Stimulated activated CD8-positive, alpha-beta memory T cell treated with anti-CD3 and anti-CD28 coated beads, Interleukin-12 subunit alpha, Interleukin-12 subunit beta, amount 100 ng/mL, for 1 hour (primary cell): ENCODE results near the gene ST7L.

ENCODE experiments used
- DNase-seq: peaks from one replicate; pipeline ENCODE4 v3.0.0-alpha.2; 2020; ENCODE audit warnings: low read depth

Gene ST7L

DNA sequence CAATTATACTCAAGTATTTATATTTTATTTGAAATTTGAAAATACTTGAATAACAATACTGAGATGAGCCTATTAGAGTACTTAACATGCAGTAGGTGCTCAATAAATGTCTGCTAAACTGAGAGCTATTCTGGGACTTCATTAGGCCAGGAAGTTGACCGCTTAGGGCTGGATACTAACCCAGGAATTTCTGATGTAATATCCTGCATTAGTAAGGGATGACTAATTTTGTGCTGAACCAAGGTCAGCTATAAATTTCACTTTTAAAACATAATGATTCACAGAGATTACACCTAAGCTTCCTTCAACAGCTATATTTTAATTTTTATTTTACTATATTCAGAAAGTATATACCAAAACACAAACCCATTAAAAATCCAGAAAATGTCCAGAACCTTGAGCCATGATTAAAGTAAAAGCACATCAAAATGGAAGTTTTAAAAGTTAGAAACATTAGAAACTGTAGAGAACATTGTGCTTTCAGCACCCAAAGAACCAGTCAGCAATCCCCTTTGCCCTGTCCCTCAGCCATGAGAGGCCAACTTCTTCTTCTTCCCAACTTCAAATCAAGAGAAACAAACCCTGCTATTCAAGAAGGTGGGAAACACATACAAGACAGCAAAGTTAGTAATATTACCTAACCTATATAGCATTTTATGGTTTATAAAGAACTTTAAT, 74.8 kb downstream of the ST7L start:
- no peak for DNase-seq

GRCh38 chr1:112542206-112542973, 76.6 kb downstream of the ST7L start:
- DNase-seq = no peak

- no peak for DNase-seq
These were observed 77.6 kb downstream of the ST7L start for GRCh38 chr1:112541299-112541698.

DNA sequence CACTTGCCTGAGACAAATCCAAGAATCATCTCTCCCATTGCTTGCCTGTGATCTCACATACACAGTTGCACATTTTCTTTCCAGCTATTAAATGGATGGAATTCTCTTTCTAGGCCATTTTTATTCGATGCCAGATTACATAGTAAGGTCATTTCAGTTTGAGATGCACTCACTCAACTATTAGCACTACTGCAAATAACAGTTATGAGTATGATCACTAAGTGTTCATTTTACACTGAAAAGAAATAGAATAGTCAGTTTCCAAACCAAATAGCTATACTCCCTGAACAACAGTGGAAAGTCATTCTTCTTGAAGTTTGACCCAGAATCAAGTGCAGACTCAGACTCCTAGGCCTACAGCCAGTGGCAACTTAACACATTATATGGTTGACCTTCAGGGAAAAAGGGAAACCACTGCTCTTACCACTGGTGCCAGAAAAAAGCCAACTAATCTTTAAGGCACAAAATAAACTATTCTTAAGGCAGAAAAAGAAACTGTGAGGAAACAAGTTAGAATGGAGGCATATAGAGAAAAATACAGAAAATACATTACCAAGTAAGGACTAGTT, 78.6 kb downstream of the ST7L start:
- no peak for DNase-seq

- DNase-seq = no peak
These were observed 80.1 kb downstream of the ST7L start for GRCh38 chr1:112538883-112539282.

DNA sequence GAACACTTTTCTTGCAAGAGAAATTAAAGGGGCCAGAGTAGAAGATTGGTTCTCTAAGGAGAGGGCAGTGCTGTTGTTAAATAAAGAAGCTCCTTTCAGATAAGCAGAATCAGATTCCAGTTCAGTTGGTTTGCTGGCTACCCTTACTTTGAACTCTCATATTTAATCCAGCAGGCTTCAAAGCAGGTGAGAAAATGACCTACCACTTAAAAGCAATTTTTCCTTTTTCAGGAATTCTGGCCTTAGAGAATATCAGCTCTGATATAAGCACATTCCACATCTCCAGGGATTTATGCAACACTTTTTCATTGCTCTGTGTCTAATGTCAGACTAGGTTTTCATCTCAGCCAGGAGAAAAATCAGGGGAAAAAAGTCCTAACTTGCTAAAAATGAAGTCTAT, 81.5 kb downstream of the ST7L start:
- no peak for DNase-seq

- no peak for DNase-seq
These were observed 82.4 kb downstream of the ST7L start for GRCh38 chr1:112536561-112536960.

- no peak for DNase-seq
These were observed 85.9 kb downstream of the ST7L start for GRCh38 chr1:112533029-112533428.

- DNase-seq = no peak
These were observed 86.9 kb downstream of the ST7L start for GRCh38 chr1:112532064-112532463.

- DNase-seq = no peak
These were observed 88.1 kb downstream of the ST7L start for GRCh38 chr1:112530832-112531231.

DNA sequence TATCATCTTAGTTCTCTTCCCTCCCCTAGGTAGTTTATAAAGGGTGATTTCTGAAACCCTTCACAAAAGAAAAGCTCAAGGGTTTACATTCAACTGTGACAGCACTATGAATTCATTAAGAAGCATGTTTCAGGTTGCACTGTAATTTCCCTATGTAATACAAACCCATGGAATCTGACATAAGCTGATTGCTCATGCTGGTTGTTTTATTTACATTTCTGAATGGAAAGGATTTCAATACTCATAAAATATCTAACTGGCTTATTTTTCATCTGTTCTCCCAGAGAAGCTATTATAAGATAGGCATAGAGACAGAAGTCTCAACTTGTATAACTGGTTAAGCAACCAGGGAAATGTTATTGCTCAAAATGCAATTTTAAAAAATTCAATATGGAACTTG, 89.6 kb downstream of the ST7L start:
- DNase-seq = no peak

DNA sequence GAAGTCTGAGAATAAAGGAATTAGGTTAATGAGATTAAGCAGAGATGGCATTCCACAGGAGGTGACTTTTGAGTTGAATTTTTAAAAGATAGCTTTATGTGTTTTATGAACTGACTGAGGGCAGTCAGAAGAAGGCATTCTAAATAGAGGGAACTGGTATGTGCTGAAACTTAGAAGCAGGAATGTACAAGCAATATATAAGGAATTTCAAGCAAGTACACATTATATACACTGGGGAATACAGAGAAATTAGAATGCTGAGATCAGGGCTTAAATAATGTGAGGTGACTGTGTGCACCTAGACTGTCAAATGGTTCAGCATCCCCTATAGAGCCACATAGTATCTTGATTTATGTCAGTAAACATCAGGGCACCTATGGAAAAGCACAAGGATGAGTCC, 90.9 kb downstream of the ST7L start:
- DNase-seq = no peak

GRCh38 chr1:112527266-112528010, 91.5 kb downstream of the ST7L start:
- DNase-seq = no peak

GRCh38 chr1:112524986-112525385, 94.0 kb downstream of the ST7L start:
- no peak for DNase-seq

DNA sequence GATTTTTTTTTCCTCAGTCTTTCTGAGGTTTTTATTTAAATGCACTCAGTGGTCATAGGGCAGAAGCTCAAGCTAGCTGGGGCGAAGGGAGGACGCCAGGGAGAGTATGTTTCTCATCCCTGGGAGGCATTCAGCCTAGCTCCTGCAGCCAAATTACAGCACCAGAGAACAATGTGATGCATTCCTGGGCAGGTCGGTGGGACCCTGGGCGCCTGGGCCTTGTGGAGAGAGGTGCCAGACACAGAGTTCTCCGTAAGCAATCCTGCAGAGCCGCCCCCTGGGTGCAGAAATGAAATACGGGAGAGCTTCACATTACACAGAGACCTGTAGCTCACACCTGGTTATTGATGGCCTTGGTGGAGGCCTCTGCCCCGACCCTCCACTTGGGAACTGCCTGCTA, 94.7 kb downstream of the ST7L start:
- no peak for DNase-seq

DNA sequence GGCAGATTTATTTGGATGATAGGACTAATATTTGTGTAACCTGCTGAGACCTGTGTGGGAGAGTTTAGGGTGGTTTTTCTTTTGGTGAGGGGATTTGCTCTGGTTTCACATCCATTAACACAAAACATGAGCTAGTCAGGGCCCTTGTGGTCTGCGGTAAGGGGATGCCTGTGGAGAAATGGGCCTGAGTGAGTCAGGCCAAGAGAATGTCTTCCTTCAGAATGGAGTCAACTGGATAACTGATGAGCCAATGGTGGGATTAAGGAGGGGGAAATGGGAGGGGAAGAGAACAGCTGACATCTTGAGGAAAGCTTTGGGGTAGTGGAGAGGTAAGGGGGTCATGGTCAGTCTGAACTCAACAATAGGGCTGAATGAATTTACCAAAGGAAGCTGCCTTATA, 96.3 kb downstream of the ST7L start:
- no peak for DNase-seq

DNA sequence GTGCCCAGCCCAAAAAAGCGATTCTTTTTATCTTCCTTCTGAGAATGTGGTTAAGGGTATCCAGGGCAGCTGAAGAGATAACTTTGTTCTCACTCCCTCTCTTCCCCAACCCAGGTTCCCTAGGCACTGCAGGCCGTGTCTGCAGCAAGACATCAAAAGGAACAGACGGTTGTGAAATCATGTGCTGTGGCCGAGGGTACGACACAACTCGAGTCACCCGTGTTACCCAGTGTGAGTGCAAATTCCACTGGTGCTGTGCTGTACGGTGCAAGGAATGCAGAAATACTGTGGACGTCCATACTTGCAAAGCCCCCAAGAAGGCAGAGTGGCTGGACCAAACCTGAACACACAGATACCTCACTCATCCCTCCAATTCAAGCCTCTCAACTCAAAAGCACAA, 98.8 kb downstream of the ST7L start:
- no peak for DNase-seq

DNA sequence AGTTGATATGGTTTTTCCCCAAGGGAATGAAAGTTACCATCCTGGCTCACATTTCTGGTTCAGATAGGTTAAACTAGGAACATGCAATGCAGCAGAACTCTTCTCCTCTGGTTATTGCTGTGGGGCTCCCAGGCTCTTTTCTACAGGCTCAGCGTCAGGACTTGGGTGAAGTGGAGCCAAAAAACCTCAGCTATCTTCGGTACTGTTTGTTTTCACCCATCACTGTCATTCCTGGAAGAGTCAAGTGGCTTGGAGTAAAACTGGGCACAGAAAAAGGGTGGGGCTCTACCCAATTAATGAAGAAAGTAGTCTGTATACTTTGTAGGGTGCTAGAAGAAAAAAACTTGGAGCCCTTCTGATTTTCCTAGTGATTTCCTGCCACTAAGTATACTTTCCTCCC, 100.8 kb downstream of the ST7L start:
- no peak for DNase-seq

DNA sequence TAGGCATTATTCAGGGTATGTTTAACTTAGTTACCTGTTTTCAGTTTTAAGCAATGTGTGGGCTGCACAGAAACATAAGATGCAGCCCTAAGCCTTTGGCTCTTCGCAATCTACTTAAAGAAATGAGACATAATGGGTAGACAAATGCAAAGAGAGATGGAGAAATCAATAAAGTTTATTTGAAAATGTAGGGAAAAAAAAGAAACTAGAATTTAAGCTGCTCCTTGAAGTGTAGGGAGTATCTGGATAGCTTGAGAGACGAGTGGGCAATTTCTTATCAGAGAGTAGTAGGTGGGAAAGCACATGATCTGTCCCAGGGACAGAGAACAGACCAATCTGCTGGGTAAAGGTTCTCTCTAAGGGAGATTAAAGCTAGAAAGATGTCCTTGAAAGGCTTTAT, 101.3 kb downstream of the ST7L start:
- DNase-seq = no peak

GRCh38 chr1:112517231-112517630, 101.7 kb downstream of the ST7L start:
- no peak for DNase-seq

GRCh38 chr1:112516141-112516540, 102.8 kb downstream of the ST7L start:
- DNase-seq = no peak

GRCh38 chr1:112515311-112516009, 103.5 kb downstream of the ST7L start:
- DNase-seq = no peak
